Measurements from ENCODE around the gene EPS15.

Gene EPS15

DNA sequence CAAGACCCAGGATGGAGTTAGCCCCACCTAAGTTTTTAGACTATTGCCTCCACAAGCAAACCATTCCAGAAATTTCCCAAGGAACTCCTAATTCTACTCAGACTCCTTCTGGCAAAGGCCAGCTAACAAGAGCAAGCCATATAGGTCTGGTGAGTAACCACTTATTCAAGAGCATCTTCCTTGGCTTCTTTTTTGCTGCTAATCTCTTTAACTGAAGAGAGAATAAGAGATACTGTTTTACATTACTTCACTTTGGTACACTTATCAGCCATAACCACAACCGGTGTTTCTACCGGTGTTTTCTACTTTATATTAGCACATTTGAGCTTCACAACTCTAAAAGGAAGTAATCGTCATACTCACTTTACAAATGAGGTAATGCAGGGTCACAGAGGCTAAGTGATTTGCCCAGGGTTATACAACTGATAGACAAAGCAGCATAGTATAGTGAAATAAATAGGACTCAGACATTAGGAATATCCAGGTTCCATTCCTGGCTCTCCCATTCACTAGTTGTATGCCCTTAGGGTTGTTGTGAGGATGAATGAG is 1.7 kb upstream of the EPS15 start:
- TF ChIP-seq RARB (CRISPR knock-in tag; IDR thresholded peaks at IDR 0.05), result no peak
- no peak for TF ChIP-seq ZNF8 (CRISPR knock-in tag; IDR thresholded peaks at IDR 0.05)
- ATAC-seq, result no peak

DNA sequence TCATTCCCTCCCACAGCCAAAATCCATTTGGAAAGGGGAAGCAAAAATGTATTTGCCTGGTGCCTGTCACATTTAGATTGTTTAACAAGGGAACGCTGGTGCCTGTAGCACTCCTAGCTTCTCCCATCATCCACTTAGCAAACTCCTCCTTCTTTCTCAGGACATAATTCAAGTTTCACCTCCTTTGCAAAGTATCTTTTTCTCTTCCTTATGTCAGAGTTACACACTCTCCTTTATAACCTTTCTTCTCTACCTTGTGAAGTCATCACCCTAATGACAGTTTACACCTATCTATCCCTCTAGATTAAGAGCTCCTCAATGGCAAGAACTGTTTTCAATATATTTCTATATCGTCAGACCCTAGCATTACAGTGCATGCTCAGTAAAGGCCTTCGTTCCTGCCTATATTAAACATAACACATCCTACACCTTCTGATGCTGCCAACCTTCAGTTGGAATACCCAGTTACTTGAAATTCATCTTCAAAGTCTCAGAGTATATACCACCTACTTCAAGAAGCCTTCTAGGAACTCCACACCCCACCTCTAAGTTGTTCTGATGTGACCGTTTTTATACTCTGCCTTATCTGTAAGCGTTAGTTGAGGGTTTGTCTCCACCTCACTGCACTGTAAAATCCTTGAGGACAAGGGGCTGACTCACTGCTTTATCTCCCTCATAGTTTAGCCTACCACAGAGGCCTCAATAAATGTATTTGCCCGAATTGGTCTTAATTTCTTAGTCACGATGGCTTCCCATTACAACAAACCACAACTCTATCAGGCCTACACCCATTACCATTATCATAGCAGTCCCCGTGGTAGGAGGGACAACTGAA is 1.0 kb upstream of the EPS15 start:
- TF ChIP-seq, protein P1, sequence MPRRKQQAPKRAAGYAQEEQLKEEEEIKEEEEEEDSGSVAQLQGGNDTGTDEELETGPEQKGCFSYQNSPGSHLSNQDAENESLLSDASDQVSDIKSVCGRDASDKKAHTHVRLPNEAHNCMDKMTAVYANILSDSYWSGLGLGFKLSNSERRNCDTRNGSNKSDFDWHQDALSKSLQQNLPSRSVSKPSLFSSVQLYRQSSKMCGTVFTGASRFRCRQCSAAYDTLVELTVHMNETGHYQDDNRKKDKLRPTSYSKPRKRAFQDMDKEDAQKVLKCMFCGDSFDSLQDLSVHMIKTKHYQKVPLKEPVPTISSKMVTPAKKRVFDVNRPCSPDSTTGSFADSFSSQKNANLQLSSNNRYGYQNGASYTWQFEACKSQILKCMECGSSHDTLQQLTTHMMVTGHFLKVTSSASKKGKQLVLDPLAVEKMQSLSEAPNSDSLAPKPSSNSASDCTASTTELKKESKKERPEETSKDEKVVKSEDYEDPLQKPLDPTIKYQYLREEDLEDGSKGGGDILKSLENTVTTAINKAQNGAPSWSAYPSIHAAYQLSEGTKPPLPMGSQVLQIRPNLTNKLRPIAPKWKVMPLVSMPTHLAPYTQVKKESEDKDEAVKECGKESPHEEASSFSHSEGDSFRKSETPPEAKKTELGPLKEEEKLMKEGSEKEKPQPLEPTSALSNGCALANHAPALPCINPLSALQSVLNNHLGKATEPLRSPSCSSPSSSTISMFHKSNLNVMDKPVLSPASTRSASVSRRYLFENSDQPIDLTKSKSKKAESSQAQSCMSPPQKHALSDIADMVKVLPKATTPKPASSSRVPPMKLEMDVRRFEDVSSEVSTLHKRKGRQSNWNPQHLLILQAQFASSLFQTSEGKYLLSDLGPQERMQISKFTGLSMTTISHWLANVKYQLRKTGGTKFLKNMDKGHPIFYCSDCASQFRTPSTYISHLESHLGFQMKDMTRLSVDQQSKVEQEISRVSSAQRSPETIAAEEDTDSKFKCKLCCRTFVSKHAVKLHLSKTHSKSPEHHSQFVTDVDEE (CRISPR knock-in tag; IDR thresholded peaks at IDR 0.05), result no peak
- TF ChIP-seq, protein P2, sequence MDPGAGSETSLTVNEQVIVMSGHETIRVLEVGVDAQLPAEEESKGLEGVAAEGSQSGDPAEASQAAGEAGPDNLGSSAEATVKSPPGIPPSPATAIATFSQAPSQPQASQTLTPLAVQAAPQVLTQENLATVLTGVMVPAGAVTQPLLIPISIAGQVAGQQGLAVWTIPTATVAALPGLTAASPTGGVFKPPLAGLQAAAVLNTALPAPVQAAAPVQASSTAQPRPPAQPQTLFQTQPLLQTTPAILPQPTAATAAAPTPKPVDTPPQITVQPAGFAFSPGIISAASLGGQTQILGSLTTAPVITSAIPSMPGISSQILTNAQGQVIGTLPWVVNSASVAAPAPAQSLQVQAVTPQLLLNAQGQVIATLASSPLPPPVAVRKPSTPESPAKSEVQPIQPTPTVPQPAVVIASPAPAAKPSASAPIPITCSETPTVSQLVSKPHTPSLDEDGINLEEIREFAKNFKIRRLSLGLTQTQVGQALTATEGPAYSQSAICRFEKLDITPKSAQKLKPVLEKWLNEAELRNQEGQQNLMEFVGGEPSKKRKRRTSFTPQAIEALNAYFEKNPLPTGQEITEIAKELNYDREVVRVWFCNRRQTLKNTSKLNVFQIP (CRISPR knock-in tag; IDR thresholded peaks at IDR 0.05; ENCODE audit: borderline replicate concordance, low read depth), result no peak
- TF ChIP-seq SNAI2 (CRISPR knock-in tag; IDR thresholded peaks at IDR 0.05) (no peak), TOX (CRISPR knock-in tag; IDR thresholded peaks at IDR 0.05; ENCODE audit: borderline replicate concordance) (no peak), ZNF8 (CRISPR knock-in tag; IDR thresholded peaks at IDR 0.05) (no peak), BACH2 (CRISPR knock-in tag; IDR thresholded peaks at IDR 0.05; ENCODE audit: borderline replicate concordance) (no peak), ISL1 (CRISPR knock-in tag; IDR thresholded peaks at IDR 0.05) (no peak), ZC3H10 (CRISPR knock-in tag; IDR thresholded peaks at IDR 0.05) (no peak), CSDC2 (CRISPR knock-in tag; IDR thresholded peaks at IDR 0.05) (no peak), ZNF70 (CRISPR knock-in tag; IDR thresholded peaks at IDR 0.05) (no peak), PPARA (CRISPR knock-in tag; IDR thresholded peaks at IDR 0.05; ENCODE audit: borderline replicate concordance) (no peak), OSR1 (CRISPR knock-in tag; IDR thresholded peaks at IDR 0.05) (no peak), ESRRG (CRISPR knock-in tag; IDR thresholded peaks at IDR 0.05) (no peak), GLIS3 (CRISPR knock-in tag; IDR thresholded peaks at IDR 0.05) (no peak), ZFP3 (CRISPR knock-in tag; IDR thresholded peaks at IDR 0.05) (no peak), RARB (CRISPR knock-in tag; IDR thresholded peaks at IDR 0.05) (no peak), ARNTL (CRISPR knock-in tag; IDR thresholded peaks at IDR 0.05; ENCODE audit: borderline replicate concordance, low read depth) (no peak), TCF4 (CRISPR knock-in tag; IDR thresholded peaks at IDR 0.05; ENCODE audit: borderline replicate concordance) (no peak)
- TF ChIP-seq, protein P3, sequence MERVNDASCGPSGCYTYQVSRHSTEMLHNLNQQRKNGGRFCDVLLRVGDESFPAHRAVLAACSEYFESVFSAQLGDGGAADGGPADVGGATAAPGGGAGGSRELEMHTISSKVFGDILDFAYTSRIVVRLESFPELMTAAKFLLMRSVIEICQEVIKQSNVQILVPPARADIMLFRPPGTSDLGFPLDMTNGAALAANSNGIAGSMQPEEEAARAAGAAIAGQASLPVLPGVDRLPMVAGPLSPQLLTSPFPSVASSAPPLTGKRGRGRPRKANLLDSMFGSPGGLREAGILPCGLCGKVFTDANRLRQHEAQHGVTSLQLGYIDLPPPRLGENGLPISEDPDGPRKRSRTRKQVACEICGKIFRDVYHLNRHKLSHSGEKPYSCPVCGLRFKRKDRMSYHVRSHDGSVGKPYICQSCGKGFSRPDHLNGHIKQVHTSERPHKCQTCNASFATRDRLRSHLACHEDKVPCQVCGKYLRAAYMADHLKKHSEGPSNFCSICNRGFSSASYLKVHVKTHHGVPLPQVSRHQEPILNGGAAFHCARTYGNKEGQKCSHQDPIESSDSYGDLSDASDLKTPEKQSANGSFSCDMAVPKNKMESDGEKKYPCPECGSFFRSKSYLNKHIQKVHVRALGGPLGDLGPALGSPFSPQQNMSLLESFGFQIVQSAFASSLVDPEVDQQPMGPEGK (CRISPR knock-in tag; IDR thresholded peaks at IDR 0.05; ENCODE audit: borderline replicate concordance), result no peak
- ATAC-seq, result no peak

DNA sequence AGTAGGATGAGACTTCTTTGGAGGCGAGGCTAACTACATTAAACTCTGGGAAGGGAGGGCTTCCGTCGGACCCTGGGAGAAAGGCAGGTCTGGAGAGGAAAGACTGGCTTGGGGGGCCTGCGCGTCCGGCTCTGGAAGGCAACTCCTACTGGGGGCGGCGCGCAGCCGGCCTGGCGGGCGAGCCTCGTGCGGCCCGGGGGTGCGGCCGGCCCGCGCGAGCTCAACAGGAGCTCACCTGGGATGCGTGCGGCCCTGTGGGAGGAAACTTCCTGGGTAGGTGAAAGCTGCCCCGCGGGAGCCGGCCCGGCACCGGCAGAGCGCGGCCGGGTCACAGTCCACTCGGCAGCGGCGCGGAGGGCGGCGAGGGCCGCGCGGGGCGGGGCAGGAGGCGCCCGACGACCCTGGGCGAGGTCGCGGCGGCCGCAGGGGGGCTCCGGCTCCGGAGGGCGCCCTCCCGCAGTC is 449 bp downstream of the EPS15 start:
- ATAC-seq, result peak; percentile 47
- TF ChIP-seq GLIS3 (CRISPR knock-in tag; IDR thresholded peaks at IDR 0.05), result no peak
- TF ChIP-seq, protein P4, sequence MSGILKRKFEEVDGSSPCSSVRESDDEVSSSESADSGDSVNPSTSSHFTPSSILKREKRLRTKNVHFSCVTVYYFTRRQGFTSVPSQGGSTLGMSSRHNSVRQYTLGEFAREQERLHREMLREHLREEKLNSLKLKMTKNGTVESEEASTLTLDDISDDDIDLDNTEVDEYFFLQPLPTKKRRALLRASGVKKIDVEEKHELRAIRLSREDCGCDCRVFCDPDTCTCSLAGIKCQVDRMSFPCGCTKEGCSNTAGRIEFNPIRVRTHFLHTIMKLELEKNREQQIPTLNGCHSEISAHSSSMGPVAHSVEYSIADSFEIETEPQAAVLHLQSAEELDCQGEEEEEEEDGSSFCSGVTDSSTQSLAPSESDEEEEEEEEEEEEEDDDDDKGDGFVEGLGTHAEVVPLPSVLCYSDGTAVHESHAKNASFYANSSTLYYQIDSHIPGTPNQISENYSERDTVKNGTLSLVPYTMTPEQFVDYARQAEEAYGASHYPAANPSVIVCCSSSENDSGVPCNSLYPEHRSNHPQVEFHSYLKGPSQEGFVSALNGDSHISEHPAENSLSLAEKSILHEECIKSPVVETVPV (CRISPR knock-in tag; IDR thresholded peaks at IDR 0.05), result no peak
- TF ChIP-seq ISL1 (CRISPR knock-in tag; IDR thresholded peaks at IDR 0.05), result no peak
- no peak for TF ChIP-seq TCF4 (CRISPR knock-in tag; IDR thresholded peaks at IDR 0.05; ENCODE audit: borderline replicate concordance)
- TF ChIP-seq, protein P1 (CRISPR knock-in tag; IDR thresholded peaks at IDR 0.05), result no peak
- TF ChIP-seq CSDC2 (CRISPR knock-in tag; IDR thresholded peaks at IDR 0.05), result no peak
- TF ChIP-seq ZNF565 (CRISPR knock-in tag; conservative IDR thresholded peaks at IDR 0.05; ENCODE audit: low read depth), result no peak
- no peak for TF ChIP-seq BACH2 (CRISPR knock-in tag; IDR thresholded peaks at IDR 0.05; ENCODE audit: borderline replicate concordance)
- no peak for TF ChIP-seq SNAI2 (CRISPR knock-in tag; IDR thresholded peaks at IDR 0.05)
- TF ChIP-seq ZNF8 (CRISPR knock-in tag; IDR thresholded peaks at IDR 0.05), result no peak
- TF ChIP-seq ZFP3 (CRISPR knock-in tag; IDR thresholded peaks at IDR 0.05), result no peak
- TF ChIP-seq OSR1 (CRISPR knock-in tag; IDR thresholded peaks at IDR 0.05), result no peak
- no peak for TF ChIP-seq PPARA (CRISPR knock-in tag; IDR thresholded peaks at IDR 0.05; ENCODE audit: borderline replicate concordance)
- TF ChIP-seq, protein P3 (CRISPR knock-in tag; IDR thresholded peaks at IDR 0.05; ENCODE audit: borderline replicate concordance), result no peak
- no peak for TF ChIP-seq ARNTL (CRISPR knock-in tag; IDR thresholded peaks at IDR 0.05; ENCODE audit: borderline replicate concordance, low read depth)
- TF ChIP-seq ESRRG (CRISPR knock-in tag; IDR thresholded peaks at IDR 0.05), result no peak
